Neuronal stem cell (in vitro differentiated cells): ENCODE measurements around the gene BAIAP2.
A peak's percentile ranks its signal among the peaks of the same experiment; 100 is the strongest.

Experiments used
- DNase-seq: peaks from one replicate; pipeline ENCODE4 v3.0.0-alpha.2; 2013; ENCODE audit warnings: low spot score
- H2AFZ ChIP-seq: one replicate; pipeline ENCODE4 v1.6.1; 2013; ENCODE audit warnings: mild to moderate bottlenecking, low read length, inconsistent platforms
- H2AK5ac ChIP-seq: 2 replicates; pipeline ENCODE4 v1.6.1; 2013; ENCODE audit warnings: low read depth, mild to moderate bottlenecking, inconsistent platforms, low read length, moderate library complexity, mixed read lengths
- H2BK120ac ChIP-seq: 2 replicates; pipeline ENCODE4 v1.6.1; 2013; ENCODE audit warnings: low read depth, mild to moderate bottlenecking, inconsistent platforms, low read length, moderate library complexity, mixed read lengths
- H2BK12ac ChIP-seq: one replicate; pipeline ENCODE4 v1.6.1; 2013; ENCODE audit warnings: low read length, inconsistent platforms
- H2BK15ac ChIP-seq: 2 replicates; pipeline ENCODE4 v1.6.1; 2013; ENCODE audit warnings: mild to moderate bottlenecking, low read length, inconsistent platforms, mixed read lengths
- H2BK5ac ChIP-seq: one replicate; pipeline ENCODE4 v1.6.1; 2013; ENCODE audit warnings: inconsistent platforms, mild to moderate bottlenecking, low read length, moderate library complexity
- H3K14ac ChIP-seq: one replicate; pipeline ENCODE4 v1.6.1; 2013; ENCODE audit warnings: low read length, inconsistent platforms
- H3K18ac ChIP-seq: 2 replicates; pipeline ENCODE4 v1.6.1; 2013; ENCODE audit warnings: low read length, inconsistent platforms
- H3K23ac ChIP-seq: 2 replicates; pipeline ENCODE4 v1.6.1; 2013; ENCODE audit warnings: low read depth, mild to moderate bottlenecking, mixed read lengths, low read length, inconsistent platforms; ENCODE audit not compliant: poor library complexity
- H3K27ac ChIP-seq: replicated peaks from 3 replicates; pipeline ENCODE4 v1.5.1; 2013; ENCODE audit warnings: low read length, inconsistent platforms
- H3K27me3 ChIP-seq, 3 experiments: 2 replicates each; pipeline ENCODE4 v1.6.1; 2013; ENCODE audit warnings: low read length in 3 of 3, mild to moderate bottlenecking in 2 of 3, inconsistent platforms in 1 of 3, low read depth in 1 of 3, mixed read lengths in 1 of 3, moderate library complexity in 1 of 3; ENCODE audit not compliant: control insufficient read depth in 3 of 3, insufficient read depth in 3 of 3
- H3K36me3 ChIP-seq, 2 donors: replicated peaks in 1 of 2; 2 replicates each; pipeline ENCODE4 v1.6.1; 2013; ENCODE audit warnings: low read length in 2 of 2; ENCODE audit not compliant: control insufficient read depth in 2 of 2, insufficient read depth in 2 of 2
- H3K4ac ChIP-seq: 2 replicates; pipeline ENCODE4 v1.6.1; 2013; ENCODE audit warnings: inconsistent platforms, mild to moderate bottlenecking, low read length, moderate library complexity
- H3K4me1 ChIP-seq, 2 donors: 1 replicate in 1 of 2; 2 replicates in 1 of 2; pipeline ENCODE4 v1.6.1; 2013; ENCODE audit warnings: low read length in 2 of 2, low read depth in 1 of 2; ENCODE audit not compliant: control insufficient read depth in 2 of 2, insufficient read depth in 1 of 2
- H3K4me2 ChIP-seq: one replicate; pipeline ENCODE4 v1.6.1; 2013; ENCODE audit warnings: mild to moderate bottlenecking, low read length, inconsistent platforms; ENCODE audit not compliant: insufficient read depth, poor library complexity, severe bottlenecking
- H3K4me3 ChIP-seq, 2 donors: 2 replicates each; pipeline ENCODE4 v1.5.1; 2013; ENCODE audit warnings: low read length in 2 of 2, mild to moderate bottlenecking in 2 of 2, inconsistent platforms in 1 of 2, moderate library complexity in 1 of 2
- H3K79me1 ChIP-seq: one replicate; pipeline ENCODE4 v1.6.1; 2013; ENCODE audit warnings: low read depth, mild to moderate bottlenecking, inconsistent platforms, low read length, moderate library complexity
- H3K9ac ChIP-seq: one replicate; pipeline ENCODE4 v1.6.1; 2013; ENCODE audit warnings: mild to moderate bottlenecking, low read depth, low read length, inconsistent platforms; ENCODE audit not compliant: poor library complexity
- H3K9me3 ChIP-seq, 2 donors: replicated peaks in 1 of 2; 2 replicates each; pipeline versions ENCODE3 to v1.6.1; 2013; ENCODE audit warnings: low read length in 2 of 2, mild to moderate bottlenecking in 2 of 2, inconsistent platforms in 1 of 2, low read depth in 1 of 2, mixed read lengths in 1 of 2, moderate library complexity in 1 of 2; ENCODE audit not compliant: control insufficient read depth in 2 of 2, insufficient read depth in 1 of 2
- H4K8ac ChIP-seq: one replicate; pipeline ENCODE4 v1.6.1; 2013; ENCODE audit warnings: low read depth, mild to moderate bottlenecking, inconsistent platforms, low read length, moderate library complexity
- H4K91ac ChIP-seq: one replicate; pipeline ENCODE4 v1.6.1; 2013; ENCODE audit warnings: low read length, low read depth, mild to moderate bottlenecking, inconsistent platforms; ENCODE audit not compliant: poor library complexity
- WGBS, 2 donors: extraction: QIAGEN DNeasy Blood & Tissue Kit; methylation state at CpG; one replicate each; pipeline ENCODE4 v1.1.7; 2013; ENCODE audit warnings: missing lambda C conversion rate in 2 of 2, mixed read lengths in 1 of 2; ENCODE audit not compliant: insufficient read length in 2 of 2, insufficient replicate concordance in 1 of 2; ENCODE audit errors: extremely low coverage in 2 of 2; 5-methylcytosine and 5-hydroxymethylcytosine counted together

Gene BAIAP2

DNA sequence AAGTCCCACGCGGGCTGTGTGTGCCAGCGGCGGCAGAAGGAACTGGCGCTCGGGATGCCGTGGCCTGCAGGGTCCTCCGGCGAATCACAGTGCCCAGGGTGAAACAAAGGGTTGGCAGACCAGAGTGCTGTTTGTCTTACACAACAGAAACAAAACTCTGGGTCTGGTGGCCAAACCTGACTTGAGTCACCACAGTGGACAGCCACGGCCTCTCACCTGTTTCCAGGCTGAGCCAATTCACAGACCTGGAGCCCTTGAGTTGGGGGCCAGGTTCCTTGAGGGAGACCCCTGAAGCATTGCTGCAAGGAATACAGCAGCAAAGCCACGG is 45.4 kb upstream of the BAIAP2 start:
- Histone ChIP-seq H3K4me3 (no peak overlapping the region), H3K27me3 (peaks cover 0 to 5% (median 3%) of the 10 kb centered on the region in 3 experiments), H3K18ac (peak overlapping the region; percentile 15), H4K8ac (no peak overlapping the region), H3K36me3 (no peaks in the 10 kb centered on the region), H3K27ac (no peak overlapping the region), H3K23ac (peak overlapping the region; percentile 80), H3K4ac (peak overlapping the region; percentile 19), H3K14ac (peak overlapping the region; percentile 63), H2BK15ac (peak overlapping the region; percentile 45), H2BK5ac (no peak overlapping the region), H2AFZ (peak overlapping the region; percentile 87), H2BK120ac (no peak overlapping the region), H3K9me3 (no peaks in the 10 kb centered on the region), H2AK5ac (peak overlapping the region; percentile 96), H2BK12ac (peak overlapping the region; percentile 77), H3K4me2 (no peak overlapping the region), H4K91ac (no peak overlapping the region), H3K79me1 (peaks cover 4% of the 10 kb centered on the region), H3K9ac (no peak overlapping the region), H3K4me1 (peaks cover 7 to 25% of the 10 kb centered on the region in 2 donors)
- DNase-seq = no peak
- WGBS, 2 donors = no CpG with 5 or more reads among the region's 11 CpGs

- peaks cover 0 to 5% (median 3%) of the 10 kb centered on the region in 3 experiments for H3K27me3 ChIP-seq
- H3K4me2 ChIP-seq = peak overlapping the region; percentile 57
- no peak for DNase-seq
- H4K8ac ChIP-seq = no peak overlapping the region
- no peak overlapping the region for H2BK5ac ChIP-seq
- WGBS, 2 donors = no CpG with 5 or more reads among the region's 22 CpGs
- no peak overlapping the region for H3K9ac ChIP-seq
- peak overlapping the region; percentile 31 for H2BK12ac ChIP-seq
- H3K36me3 ChIP-seq = peaks cover 3 to 12% of the 10 kb centered on the region in 2 donors
- H2AFZ ChIP-seq = peak overlapping the region; percentile 90
- peaks cover 4% of the 10 kb centered on the region for H3K79me1 ChIP-seq
- peak overlapping the region; percentile 63 for H2AK5ac ChIP-seq
- H2BK120ac ChIP-seq = no peak overlapping the region
- peaks cover 4 to 18% of the 10 kb centered on the region in 2 donors for H3K4me1 ChIP-seq
- no peak overlapping the region for H4K91ac ChIP-seq
- peak overlapping the region; percentile 73 to 95 for H3K4me3 ChIP-seq
- no peaks in the 10 kb centered on the region for H3K9me3 ChIP-seq
- H3K18ac ChIP-seq = peak overlapping the region; percentile 94
- H2BK15ac ChIP-seq = peak overlapping the region; percentile 100
- no peak overlapping the region for H3K4ac ChIP-seq
- peak overlapping the region; percentile 73 for H3K23ac ChIP-seq
- H3K27ac ChIP-seq = no peak overlapping the region
- H3K14ac ChIP-seq = no peak overlapping the region
These were observed 43.9 kb upstream of the BAIAP2 start for GRCh38 chr17:80990921-80991644.

DNA sequence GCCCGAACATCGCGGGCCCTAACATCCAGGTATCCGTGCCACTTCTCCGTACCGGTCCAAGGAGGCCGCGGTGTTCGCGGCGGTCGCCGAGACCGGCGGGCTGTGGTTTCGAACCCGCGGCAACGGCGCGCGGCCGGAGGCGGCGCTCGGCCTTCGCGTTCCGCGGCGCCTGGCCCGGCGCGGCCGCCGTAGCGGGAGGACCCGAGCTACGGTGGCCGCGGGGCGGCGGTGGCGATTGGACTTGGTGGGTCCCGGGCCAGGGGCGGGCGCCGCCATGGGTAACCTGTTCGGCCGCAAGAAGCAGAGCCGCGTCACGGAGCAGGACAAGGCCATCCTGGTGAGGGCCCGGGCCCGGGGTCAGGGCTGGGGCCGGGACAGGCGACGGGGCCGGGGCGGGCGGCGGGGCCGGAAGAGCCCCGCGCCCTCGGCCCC is 43.3 kb upstream of the BAIAP2 start, which contains the start of gene CHMP6:
TSS of gene CHMP6 (plus strand) at position 197 of the 432 bp plus-strand sequence. CDS start at position 275, 78 bp downstream.
- Histone ChIP-seq H3K14ac (peak within 1 kb of the TSS; percentile 21), H3K27me3 (peaks cover 0 to 5% (median 3%) of the 10 kb centered on the region in 3 experiments), H4K91ac (no peak within 1 kb of the TSS), H2BK5ac (peak within 1 kb of the TSS; percentile 66), H4K8ac (no peak within 1 kb of the TSS), H3K79me1 (peaks cover 4% of the 10 kb centered on the region), H2AK5ac (peak within 1 kb of the TSS; percentile 92), H2BK15ac (peak within 1 kb of the TSS; percentile 100), H3K4me2 (peak within 1 kb of the TSS; percentile 94), H3K23ac (peak within 1 kb of the TSS; percentile 73), H3K4ac (no peak within 1 kb of the TSS), H2AFZ (peak within 1 kb of the TSS; percentile 90), H3K4me3 (peak within 1 kb of the TSS; percentile 73 to 95), H3K4me1 (peaks cover 4 to 18% of the 10 kb centered on the region in 2 donors), H2BK120ac (peak within 1 kb of the TSS; percentile 81), H3K9ac (peak within 1 kb of the TSS; percentile 93), H3K9me3 (no peaks in the 10 kb centered on the region), H3K36me3 (peaks cover 8 to 18% of the 10 kb centered on the region in 2 donors), H3K27ac (no peak within 1 kb of the TSS), H3K18ac (peak within 1 kb of the TSS; percentile 94), H2BK12ac (peak within 1 kb of the TSS; percentile 31)
- peak; percentile 57 for DNase-seq
- WGBS, 2 donors = no CpG with 5 or more reads among the region's 66 CpGs
